ENCODE results near the gene GPD2. TPM values are rescaled to one million over a fixed set of nuclear protein-coding genes. Genes with fewer than 3 reads are reported as not detected.
"Not testable (repeated sequence)": the region's sequence is repeated elsewhere in the genome, so short reads cannot be mapped to it uniquely, and the experiment has no call there.

The GPD2 gene
- total RNA-seq, 2 donors from 2014 or later, result 79.9 to 80.0 TPM

DNA sequence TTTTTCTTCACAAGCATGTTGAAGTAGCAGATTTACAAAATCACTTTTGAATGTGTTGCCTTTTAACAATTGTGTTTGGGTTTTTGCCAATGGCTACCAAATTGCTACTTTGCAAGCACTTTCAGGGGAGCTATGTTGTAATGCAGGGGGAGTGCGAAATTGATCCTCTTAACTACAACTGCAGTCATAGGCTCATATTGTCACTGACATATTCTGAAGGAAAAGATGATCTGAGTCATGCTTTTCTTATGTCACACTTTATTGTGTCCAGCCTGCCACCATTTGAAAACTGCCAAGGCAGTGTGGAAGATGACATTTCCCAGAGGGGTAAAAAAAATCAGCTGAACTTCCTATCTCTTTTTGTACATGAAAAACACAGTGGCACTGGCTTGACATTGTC is 74.9 kb downstream of the GPD2 start:
- no peak for DNase-seq
- ATAC-seq, result no peak
- intact Hi-C loops (cut with DNase I, micrococcal nuclease), result no loop called here

DNA sequence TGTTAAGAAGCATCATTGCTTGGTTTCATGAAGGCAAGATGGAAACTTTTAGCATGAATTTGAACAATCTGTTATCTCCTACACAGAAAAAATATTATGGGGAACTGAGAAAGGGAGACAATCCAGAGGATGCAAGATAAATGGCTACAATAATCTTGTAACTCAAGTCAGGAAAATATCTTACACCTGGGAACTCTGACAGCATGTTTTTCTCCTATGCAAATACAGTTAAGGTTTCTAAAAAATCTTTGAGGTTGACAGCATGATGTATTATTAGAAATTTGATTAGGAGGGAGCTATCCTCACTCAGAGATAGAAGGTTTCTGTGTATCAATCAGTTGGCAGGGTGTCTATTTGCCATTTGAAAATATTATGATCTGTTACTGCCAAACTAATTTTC is 75.6 kb downstream of the GPD2 start:
- ATAC-seq (no peak), DNase-seq (no peak)
- intact Hi-C loops (cut with DNase I, micrococcal nuclease), result no loop called here

DNA sequence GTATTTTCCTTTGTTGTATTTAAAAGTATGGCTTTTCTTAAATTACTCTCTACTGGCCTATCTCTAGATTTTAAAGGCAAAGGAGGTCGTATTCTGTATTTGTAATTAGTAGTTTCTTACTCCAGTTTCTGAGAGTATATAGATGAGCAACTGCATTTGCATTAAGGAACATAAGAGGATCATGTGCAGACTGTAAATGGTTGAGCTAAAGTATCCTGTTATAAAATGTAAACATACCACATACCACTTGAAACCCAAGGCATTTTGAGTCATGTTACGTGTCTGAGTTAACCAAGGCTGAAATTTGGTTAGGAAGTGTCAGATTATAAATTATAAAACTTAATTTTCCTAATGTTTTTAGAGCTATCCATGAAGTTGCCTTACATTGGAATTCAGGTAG is 76.3 kb downstream of the GPD2 start:
- intact Hi-C loops (cut with DNase I, micrococcal nuclease), result no loop called here
- ATAC-seq (no peak), DNase-seq (no peak)

DNA sequence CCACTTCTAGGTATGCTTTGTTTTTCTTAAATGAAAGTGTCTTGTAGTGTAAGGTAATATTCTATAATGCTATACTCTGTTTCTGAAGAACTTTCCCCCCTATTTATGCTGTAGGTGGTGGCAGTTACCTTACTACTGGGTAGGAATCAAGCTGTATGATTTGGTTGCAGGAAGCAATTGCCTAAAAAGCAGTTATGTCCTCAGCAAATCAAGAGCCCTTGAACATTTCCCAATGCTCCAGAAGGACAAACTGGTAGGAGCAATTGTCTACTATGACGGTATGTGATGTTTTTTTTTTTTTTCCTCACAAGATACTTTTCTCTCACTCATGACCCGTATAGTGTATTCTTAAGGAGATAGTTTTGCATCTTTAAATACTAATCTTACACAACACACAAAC is 77.0 kb downstream of the GPD2 start:
- DNase-seq (no peak), ATAC-seq (no peak)
- intact Hi-C loops (cut with DNase I, micrococcal nuclease), result no loop called here

DNA sequence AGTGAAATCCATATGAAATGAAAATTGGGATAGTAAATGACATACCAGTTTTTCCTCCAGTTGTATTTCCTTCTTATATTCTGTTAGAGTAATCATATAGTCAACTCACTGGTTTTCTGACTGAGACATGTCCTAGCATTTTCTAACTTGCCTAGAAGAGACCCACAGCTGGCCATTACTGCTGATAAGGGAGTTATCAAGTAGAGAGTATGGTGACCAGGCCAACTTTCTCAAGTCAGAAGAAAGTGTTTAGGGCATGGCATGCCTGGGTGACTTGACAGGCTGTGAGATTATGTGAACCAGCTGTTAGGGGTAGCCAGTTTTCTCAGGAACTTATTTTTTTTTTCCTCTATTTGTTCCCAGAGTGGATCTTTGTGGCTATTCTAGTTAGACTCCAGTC is 81.2 kb downstream of the GPD2 start:
- intact Hi-C loops (cut with DNase I, micrococcal nuclease), result no loop called here
- no peak for ATAC-seq
- no peak for DNase-seq

DNA sequence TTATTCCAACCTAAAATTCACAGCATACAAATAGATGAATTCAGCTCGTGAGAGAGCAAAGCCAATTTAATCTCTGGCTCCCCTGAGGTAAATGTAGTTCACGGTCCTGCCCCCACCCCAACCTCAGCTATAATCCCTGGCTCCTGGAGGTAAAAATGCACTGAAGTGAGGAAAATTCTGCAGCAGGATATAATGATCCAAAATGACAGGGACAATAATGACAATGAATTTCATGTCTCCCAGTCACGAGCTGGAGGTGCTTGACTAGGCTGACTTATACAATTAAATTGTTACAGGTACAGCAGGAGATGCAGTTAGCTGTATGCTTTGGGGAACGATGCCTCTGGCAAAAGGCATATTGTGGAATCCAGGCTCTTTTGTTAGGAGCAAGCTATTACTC is 82.0 kb downstream of the GPD2 start:
- intact Hi-C loops (cut with DNase I, micrococcal nuclease), result no loop called here
- no peak for DNase-seq
- ATAC-seq, result no peak

DNA sequence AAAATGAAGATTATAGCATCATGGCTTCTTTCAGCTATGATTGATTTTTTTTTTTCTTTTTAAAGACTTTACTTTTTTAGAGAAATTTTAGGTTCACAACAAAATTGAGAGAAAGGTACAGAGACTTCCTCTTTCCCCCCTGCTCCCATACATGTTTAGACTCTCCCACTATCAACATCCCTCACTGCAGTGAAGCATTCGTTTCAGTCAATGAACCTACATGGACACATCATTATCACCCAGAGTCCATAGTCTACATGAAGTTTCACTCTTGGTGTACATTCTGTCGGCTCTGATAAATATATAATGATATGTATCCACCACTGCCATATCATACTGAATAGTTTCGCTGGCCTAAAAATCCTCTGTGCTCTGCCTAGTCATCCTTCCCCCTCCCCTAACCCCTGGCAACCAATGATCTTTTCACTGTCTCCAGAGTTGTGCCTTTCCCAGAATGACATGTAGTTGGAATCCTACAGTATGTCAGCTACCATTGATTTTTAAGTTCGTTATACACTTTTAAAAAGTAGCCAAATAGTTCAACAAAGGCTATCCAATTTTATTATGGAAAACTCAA is 86.8 kb downstream of the GPD2 start:
- DNase-seq (no peak), ATAC-seq (no peak)
- intact Hi-C loops (cut with DNase I, micrococcal nuclease), result no loop called here

DNA sequence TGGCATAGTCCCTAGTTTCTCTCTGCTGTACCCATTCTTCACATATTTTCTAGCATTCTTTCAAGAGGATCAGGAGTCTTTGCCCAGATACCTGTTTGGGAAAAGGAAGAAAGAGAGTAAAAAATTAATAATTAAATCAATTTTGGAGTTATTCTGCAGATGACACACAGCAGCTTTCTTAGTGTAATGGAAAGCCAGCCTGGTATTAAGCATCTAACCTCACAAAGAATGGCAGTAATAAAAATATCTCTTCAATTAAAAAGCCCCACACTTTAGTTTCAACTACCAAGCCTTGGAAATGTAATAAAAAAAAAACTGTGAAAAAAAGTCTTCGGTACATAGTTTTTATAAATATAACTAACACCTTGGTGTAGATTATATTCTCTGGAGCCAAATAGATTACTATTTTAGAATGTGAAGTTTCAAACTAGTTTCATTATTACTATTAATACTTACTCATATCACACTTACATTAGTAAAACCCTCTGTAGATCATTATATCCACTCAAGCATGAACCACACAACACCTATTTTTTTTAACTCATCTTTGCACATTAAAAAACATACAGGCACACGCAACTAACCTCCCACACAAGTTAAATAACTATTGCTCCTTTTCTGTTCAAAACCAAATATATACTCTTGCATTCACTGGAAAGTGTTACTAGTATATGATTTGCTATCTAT is 90.9 kb downstream of the GPD2 start:
- DNase-seq, result no peak
- intact Hi-C loops (cut with DNase I, micrococcal nuclease), result no loop called here
- ATAC-seq, result no peak

DNA sequence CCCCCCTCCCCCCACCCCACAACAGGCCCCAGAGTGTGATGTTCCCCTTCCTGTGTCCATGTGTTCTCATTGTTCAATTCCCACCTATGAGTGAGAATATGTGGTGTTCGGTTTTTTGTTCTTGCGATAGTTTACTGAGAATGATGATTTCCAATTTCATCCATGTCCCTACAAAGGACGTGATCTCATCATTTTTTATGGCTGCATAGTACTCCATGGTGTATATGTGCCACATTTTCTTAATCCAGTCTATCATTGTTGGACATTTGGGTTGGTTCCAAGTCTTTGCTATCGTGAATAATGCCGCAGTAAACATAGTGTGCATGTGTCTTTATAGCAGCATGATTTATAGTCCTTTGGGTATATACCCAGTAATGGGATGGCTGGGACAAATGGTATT is 92.4 kb downstream of the GPD2 start:
- intact Hi-C loops (cut with DNase I, micrococcal nuclease); ATAC-seq; DNase-seq: not testable (repeated sequence)

DNA sequence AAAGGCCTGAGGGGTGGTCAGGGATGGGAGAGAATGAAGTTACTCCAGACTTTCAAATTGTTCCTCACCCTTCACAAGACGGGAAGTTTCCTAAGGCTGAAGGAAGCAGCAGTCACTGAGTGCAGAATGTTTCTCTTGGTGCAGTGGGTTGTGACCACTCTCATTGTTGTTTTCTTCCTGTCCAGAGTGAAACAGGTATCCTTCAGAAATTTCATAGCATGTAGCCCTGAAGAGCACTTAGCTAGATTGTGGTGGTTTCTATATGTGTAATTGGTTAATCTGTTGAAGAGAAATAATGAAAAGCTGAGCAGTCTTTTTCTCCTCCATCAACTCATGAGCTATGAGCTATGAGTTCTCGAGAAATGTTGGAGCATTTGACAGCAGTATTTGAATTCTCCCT is 96.8 kb downstream of the GPD2 start:
- intact Hi-C loops (cut with DNase I, micrococcal nuclease), result no loop called here
- DNase-seq (no peak), ATAC-seq (no peak)

DNA sequence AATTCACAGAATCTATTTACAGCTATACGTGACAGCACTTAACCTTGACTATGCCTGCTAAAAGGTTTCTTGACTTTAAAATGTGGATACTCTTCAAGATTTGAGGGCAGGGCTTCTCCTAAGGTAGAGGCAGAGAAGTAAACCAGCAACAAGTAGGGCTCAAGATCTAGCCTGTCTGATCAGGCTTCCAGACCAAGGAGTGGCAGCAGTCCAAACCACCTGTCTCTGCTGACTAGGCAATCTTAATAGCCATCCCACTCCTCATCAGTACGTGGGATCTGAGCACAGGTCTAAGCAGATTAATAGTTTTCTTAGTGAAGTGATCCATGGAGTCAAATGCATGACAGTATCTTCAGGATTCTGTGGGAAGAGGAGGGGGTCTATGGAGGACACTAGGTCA is 100.4 kb downstream of the GPD2 start:
- DNase-seq (no peak), ATAC-seq (no peak)
- intact Hi-C loops (cut with DNase I, micrococcal nuclease), result no loop called here

DNA sequence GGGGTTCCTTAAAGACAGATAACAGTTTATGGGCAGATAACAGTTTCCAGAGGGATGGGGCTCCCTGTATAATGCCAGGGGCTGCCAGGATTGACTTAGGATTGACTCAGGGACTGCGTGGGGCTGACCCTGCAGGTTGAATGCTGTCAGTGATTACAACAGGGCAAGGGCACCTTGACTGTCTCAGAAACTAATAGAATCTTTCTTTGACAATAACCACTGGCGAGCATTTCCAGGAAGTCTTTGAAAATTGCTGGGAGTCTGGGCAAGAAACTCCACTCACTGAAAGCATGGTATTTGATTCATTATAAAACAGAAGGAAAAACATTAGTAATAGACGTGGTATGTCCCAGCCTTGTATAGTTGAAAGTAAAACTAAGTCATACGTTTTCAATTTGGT is 101.0 kb downstream of the GPD2 start:
- ATAC-seq (no peak), DNase-seq (no peak)
- intact Hi-C loops (cut with DNase I, micrococcal nuclease), result no loop called here

DNA sequence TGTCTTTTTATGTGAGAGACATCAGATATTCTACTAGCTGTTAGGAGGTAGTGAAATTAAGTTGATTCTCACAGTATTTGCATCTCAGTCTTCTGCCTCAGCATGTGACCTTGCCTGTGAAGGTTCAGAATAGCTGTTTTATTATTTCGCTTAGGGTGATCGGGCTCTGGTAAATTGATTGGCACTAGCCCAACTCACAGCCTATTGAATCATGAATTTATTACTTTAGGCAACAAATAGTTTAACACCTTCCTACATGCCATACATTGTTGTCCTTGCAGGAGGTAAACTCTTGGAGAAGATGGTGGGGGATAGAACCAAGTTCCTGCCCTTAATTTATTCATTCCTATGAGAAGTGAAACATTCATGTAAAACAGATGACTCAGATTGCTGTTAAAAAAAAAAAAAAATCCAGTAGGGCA is 101.9 kb downstream of the GPD2 start:
- DNase-seq (no peak), ATAC-seq (no peak)
- intact Hi-C loops (cut with DNase I, micrococcal nuclease), result no loop called here

DNA sequence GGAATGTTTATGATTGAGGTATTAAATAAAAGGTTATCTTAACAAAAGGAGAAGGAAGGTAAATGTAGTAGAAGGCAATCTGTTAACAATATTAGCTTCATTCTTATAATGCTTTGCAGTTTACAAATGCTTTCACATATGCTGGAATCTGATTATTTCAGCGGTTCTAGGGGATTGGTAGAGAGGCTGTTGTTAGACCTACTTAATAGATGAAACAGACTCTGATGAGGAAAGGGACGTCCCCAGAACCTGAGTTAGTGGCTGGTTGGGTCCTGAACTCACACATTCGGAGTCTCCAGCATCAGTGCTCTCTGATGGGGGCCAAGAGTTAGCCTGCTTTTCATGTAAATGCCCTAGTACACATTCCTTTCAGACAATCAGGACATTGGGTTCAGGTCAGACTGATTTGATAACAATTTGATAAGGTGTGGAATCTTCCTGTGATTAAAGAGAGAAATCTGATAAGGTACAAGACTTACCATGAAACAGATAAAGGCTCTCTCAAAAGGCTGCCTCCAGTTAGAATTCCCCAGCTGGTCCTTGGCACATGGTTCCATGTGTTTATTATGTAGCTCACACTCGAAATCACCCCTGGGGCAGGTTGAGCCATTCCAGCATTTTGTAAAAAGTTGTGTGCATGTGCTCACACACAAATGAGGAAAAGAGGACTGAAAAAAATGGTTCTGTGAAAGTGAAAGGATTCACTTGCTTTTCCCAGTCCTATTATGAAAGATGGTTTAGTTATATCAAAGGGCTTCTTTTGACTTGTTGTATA is 103.1 kb downstream of the GPD2 start:
- intact Hi-C loops (cut with DNase I, micrococcal nuclease), result no loop called here
- DNase-seq (no peak), ATAC-seq (no peak)

DNA sequence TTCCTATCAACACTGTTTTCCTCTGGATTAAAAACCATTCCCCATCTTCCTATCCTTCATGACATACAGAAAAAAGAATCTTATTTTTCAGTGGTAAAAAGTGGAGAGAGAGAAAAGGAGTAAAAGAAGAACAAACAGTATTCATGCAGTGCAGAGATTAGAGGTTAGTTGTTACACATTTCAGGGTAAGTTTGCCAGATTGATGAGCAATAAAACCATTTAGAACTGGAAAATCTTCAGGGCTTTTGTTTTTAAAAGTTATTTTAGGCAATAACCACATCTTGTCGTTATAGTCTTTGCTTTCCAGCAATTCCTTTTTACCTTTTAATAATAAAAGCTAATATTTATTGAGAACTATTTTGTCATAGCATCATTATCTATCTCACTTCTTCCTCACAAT is 104.5 kb downstream of the GPD2 start:
- no peak for DNase-seq
- no peak for ATAC-seq
- intact Hi-C loops (cut with DNase I, micrococcal nuclease), result no loop called here

DNA sequence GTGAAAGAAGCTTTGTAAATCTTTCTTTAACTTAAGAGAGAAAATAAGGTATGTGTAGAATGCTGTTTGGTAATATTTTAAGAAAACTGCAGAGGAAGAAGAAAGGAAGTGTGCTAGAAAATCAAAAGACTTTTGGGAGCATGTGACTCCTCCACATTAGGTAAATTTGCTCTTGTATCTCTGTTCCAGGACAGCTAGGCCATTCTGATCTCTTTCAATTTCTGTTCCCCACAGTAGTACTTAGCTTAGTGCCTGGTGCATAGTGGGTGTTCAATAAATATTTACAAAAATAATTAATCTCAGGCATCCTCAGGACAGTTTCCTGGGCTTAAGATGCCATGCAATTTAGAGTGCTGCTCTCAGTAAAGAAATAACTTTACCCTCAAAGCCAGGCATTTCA is 105.0 kb downstream of the GPD2 start:
- DNase-seq, result no peak
- intact Hi-C loops (cut with DNase I, micrococcal nuclease), result no loop called here
- no peak for ATAC-seq

DNA sequence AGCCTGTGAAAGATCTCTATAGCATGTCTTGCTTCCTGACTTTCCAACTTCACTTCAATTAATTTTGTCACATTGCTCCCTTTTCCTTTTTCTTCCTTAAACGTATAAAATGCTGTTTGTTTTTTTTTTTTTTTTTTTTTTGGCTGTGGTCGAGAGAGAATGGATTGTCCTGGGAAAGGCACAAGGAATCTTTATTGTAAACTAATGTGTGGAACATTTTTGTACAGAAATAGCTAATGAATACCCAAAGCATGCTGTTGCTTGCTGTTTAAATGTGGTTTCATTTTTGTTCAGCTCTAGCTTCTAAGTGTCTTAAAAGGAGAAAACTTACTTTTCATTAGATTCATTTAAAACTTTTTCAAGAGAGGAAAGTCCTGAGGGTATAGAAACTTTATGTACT is 105.5 kb downstream of the GPD2 start:
- ATAC-seq (no peak), DNase-seq (no peak)
- intact Hi-C loops (cut with DNase I, micrococcal nuclease), result no loop called here

DNA sequence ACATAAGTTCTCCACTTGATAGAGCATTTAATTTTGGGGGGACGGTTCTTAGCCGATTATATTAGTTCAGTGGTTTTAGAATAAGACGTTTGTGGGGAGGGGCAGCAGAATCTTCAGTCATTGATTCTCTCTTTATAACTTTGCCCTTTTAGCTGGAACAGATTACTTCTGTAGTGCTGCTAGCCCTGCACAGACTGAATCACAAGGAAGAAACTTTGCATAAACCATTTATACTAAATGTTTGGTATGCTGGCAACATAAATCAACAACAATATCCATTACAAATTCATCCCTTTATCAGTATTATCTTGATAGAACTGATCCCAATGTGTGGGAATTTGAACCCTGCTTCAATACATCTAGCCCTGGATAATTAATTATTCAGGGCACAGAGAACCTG is 112.2 kb downstream of the GPD2 start:
- intact Hi-C loops (cut with DNase I, micrococcal nuclease), result no loop called here
- DNase-seq (no peak), ATAC-seq (no peak)

DNA sequence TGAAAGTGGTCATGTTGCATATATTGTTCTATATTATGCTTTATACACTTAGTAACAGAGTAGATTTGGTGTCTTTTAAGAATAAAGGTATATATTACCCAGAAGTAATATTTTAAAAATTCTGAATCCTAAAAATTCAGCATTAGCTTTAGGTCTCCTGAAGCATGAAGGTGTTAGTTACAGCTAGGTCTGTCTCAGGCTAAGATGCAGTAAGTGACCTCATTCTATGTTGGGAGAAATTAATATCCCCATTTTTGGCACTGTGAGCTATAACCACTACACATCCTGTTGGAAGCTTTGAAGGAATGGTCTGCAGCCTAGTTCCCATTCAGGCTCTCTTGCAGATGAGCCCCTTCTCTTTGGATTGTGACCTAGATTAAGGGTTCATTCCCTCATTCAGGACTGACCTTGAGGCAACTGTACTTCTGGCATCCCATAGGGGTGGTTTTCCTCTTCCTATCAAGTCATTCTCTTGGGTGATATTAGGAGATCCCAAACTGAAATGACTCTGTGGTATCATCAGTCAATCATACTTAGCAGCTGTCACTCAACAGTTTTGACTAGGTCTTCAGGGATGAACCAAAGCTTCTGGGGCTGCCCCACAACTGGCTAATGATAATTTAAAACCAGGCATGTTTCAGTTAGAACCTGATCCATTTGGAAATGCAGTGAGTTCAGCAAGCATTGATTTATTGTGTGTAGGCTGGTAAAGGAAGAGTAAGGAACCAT is 117.7 kb downstream of the GPD2 start:
- ATAC-seq (no peak), DNase-seq (no peak)
- intact Hi-C loops (cut with DNase I, micrococcal nuclease), result no loop called here

DNA sequence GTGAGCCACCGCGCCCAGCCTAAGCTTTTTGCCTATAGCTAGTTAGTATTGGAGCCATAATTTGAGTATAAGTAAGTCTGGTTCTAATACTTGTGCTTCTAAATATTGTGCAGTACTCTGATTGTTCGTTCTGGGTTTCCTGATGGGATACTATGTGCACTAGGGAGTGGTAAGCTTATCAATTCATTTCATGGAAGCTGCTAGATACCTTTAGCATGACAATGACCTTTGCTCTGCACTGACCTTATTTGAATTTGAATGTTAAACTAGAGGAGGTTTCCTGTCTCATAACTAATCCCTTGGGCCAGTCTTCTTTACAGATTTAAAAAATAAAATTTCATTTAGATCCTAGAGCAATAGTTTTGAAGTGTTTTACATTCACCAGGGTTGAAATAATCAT is 125.1 kb downstream of the GPD2 start:
- ATAC-seq (no peak), DNase-seq (no peak)

More for the DNA sequence above, 125.1 kb downstream of the GPD2 start:
- intact Hi-C loops (cut with DNase I, micrococcal nuclease), result no loop called here

Data from left colon (tissue), 2 donors.